G401.6 (cell line): ENCODE data around the gene CAVIN1.
"Not testable (repeated sequence)": the region's sequence is repeated elsewhere in the genome, so short reads cannot be mapped to it uniquely, and the experiment has no call there.

Experiments
- FAIRE-seq: peaks from 2 replicates; lab custom pipeline; 2012; peaks lifted over from hg19 to GRCh38; lab: Jason Lieb, UNC

CAVIN1 gene

DNA sequence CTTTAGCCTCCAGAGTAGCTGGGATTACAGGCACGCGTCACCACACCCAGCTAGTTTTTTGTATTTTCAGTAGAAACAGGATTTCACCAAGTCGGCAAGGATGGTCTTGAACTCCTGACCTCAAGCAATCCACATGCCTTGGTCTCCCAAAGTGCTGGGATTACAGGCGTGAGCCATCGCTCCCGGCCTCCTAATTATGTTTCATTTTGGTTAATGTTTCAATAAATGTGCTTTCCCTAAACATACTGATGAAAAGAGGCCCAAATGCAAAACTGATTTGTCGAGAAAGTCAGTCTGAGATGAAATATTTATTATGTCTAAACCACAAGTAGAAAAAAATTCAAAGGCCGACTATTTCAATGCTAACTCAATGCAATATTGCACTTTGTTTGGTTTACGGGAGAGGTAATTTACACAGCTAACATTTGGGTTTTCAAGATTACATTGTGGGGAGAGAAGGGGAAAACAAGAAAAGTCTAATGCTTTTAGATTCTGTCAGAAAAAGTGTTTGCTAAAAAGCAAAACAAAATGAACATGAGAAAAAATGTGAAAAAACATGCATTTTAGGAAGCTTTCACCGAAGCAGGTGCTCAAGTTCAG lies 44.6 kb downstream of the CAVIN1 start:
- FAIRE-seq: no peak

DNA sequence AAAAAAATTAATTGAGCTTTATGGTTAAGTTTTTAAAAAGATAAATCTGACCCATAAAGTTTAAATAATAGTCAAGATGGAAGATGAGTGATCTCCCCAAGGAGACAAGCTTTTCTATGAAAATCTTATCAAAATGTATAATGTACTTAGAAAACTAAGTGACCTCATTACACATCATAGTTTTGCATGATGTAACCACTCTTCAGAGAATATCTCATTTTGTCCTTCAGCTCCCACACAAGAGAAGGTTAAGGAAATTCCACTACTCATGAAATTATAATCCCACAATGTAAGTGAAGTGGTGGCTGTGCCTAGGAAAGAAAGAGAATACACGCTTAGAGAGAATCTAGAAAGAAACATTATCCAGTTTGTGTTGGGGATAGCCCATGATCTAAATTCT lies 49.2 kb downstream of the CAVIN1 start:
- no peak for FAIRE-seq

DNA sequence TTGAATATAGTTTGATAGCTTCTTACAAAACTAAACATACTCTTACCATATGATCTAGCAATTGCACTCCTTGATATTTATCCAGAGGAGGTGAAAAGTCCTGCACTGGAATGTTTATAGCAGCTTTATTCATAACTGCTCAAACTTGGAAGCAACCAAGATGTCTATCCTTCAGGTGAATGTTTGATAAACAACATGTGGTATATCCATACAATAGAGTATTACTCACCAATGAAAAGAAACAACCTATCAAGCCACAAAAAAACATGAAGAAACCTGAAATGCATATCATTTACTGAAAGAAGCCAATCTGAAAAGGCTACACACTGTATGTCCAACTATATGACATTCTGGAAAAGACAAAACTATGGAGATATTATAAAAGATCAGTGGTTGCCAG lies 50.9 kb downstream of the CAVIN1 start:
- FAIRE-seq: no peak

DNA sequence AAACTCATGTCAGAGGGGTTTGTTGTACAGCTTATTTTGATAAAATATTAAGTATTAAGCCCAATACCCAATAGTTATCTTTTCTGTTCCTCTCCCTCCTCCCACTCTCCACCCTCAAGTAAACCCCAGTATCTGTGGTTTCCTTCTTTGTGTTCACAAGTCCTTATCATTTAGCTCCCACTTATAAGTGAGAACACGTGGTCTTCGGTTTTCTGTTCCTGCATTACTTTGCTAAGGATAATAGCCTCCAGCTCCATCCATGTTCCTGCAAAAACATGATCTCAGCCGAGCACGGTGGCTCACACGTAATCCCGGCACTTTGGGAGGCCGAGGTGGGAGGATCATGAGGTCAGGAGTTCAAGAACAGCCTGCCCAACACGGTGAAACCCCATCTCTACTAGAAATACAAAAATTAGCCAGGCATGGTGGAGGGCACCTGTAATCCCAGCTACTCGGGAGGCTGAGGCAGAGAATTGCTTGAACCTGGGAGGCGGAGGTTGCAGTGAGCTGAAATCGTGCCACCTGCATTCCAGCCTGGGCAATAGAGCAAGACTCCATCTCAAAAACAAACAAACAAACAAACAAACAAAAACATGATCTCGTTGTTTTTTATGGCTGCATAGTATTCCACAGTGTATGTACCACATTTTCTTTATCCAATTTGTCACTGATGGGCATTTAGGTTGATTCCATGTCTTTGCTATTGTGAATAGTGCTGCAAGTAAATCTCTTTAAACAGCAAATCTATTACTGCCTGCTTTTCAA lies 54.1 kb downstream of the CAVIN1 start:
- FAIRE-seq: not testable (repeated sequence)

DNA sequence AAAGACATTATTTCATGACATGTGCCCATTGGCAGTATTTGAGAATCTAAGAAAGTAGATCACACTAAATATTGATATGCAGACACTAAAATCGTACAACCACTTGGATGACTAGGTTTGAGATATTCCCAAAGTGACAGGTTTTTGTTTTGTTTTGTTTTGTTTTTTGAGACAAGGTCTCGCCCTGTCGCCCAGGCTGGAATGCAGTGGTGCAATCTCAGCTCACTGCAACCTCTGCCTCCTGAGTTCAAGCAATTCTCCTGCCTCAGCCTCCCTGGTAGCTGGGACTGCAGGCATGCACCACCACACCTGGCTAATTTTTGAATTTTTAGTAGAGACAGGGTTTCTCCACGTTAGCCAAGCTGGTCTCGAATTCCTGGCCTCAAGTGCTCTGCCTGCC lies 54.7 kb downstream of the CAVIN1 start:
- not testable (repeated sequence) for FAIRE-seq

DNA sequence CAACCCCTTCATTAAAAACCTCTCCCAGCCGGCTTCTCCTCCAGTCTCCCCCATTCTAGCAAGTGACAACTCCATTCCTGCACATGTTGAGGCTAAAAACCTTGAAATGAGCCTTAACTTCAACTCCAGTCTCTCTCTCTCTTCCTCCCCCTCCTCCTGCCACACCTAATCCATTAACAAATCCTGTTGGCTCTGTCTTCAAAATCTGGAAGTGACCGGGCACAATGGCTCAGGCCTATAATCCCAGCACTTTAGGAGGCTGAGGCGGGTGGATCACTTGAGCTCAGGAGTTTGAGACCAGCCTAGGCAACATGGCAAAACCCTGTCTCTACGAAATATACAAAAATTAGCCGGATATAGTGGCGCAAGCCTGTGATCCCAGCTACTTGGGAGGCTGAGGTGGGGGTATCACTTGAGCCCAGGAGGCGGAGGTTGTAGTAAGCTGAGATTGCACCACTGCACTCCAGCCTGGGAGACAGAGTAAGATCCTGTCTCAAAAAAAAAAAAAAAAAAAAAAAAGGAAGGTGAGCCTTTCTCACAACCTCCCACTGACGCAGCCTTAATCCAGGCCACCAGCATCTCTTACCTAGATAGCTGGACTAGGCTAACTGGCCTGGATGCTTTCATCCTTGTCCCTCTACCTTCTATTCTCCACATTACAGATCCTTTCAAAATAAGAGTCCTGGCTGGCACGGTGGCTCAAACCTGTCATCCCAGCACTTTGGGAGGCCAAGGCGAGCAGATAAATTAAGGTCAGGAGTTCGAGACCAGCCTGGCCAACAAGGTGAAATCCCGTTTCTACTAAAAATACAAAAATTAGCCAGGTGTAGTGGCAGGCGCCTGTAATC lies 56.7 kb downstream of the CAVIN1 start:
- FAIRE-seq: not testable (repeated sequence)

DNA sequence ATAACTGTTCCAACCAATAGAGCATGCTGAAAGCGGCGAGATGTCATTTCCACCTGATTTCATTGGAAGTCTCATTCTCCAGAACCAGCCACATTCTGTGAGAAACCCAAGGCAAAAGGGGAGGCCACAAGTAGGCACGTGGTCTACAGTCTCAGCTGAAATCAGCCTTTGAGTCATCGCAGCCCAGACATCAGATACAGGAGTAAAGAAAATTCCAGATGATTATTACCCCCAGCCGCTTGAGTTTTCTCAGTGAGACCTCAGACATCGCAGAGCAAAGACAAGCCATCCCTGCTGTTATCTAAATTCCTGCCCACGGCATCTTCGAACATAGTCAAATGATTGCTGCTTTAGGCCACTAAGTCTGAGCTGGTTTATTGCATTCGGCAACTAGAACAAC lies 57.9 kb downstream of the CAVIN1 start:
- FAIRE-seq: no peak

DNA sequence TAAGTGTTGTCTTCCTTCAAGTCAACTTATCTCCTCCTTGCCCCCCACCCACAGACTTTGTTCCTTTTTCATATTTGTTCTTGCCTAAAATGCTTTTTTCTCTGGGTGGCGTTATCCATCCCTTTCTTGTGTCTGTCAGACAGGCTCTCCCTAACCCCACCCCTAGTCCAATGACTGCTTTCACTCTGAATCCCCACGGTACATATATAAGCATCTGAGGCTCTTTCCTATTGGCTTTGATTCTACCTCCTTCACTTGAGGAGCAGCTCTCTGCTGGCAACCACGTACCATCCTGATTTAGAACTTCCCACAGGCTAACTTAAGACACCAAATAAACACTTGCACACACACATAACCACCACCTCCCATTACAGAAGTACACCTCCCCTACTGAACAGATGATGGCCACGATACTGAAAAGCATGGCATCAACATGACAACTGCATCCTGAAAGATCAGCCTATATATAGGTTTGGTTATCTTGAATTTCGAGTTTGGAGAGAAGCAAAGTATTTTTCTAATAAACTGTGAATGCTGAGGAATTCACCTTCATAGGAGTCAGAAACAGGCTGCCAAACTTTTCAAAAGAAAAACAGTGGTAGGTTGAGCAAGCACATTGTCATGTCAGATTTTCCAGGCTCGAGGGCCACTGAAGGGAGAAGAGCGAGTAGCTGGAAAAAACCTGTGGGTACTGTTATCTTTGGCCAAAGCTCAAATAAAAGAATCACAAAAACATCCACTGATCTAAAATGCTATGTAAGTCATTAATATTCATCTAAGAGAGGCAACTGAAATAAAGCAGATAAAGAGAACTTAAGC lies 59.1 kb downstream of the CAVIN1 start:
- no peak for FAIRE-seq

DNA sequence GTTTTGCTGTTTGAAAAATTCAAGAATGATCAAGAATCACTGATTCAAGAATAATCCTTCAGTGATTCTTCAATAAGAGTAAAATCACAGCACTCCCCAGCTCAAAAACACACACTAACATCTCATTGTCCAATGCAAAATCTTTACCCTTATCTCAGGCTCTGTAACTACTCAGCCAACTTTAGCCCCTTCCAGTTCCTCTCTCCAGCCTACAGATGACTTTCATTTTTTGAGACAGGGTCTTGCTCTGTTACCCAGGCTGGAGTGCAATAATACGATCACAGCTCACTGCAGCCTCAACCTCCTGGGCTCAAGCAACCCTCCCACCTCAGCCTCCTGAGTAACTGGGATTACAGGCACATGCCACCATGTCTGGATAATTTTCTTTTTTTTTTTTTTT lies 59.8 kb downstream of the CAVIN1 start:
- FAIRE-seq: no peak

DNA sequence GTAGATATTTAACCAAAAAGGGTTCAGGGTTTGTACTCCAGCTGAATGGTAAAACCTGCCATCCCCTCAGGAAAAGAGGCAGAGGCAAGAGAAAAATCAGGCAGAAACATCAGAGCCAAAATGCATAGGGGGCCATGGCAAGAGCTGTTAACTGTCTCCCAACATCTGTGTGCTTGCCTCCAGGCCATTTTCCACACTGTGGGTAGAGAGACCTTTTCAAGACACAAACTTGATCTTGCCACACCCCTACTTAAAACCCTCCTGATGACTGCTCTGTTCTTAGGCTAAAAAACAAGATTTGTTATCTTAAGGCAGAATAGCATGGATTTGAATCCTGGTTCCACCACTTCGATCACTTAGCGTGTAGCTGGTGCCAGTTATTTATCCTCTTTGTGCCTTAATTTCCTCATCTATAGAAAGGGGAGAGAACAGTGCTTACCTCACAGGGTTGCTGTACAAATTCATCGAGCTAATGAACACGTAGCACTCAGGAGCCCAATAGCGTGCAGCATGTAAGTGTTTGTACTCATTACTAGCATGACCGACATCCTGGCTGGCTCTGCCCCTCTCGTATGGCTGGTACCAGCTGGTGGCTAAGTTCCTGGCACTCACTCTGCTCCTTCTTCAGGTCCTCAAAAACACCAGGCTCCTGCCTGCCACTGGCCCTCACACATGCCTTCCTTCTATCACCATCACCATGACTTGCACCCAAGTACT lies 60.7 kb downstream of the CAVIN1 start:
- FAIRE-seq: no peak

DNA sequence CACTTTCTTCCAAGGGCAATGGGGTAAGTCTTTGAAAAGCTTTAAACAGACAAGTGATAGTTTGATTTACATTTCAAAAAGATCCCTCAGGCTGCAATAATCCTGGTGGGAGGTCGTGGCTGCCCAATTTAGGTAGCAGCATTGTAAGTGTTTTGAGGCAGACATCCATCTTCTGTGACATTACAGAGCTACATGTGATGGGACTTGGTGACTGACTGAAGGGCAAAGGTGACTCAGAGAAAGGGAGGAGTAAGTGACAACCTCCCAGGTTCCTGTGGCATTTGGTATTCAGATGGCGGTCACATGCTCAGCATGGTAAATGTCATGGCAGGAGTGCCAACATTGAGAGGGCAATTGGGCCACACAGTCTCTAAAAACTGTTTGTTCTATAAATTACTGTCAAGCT lies 61.3 kb downstream of the CAVIN1 start:
- no peak for FAIRE-seq

DNA sequence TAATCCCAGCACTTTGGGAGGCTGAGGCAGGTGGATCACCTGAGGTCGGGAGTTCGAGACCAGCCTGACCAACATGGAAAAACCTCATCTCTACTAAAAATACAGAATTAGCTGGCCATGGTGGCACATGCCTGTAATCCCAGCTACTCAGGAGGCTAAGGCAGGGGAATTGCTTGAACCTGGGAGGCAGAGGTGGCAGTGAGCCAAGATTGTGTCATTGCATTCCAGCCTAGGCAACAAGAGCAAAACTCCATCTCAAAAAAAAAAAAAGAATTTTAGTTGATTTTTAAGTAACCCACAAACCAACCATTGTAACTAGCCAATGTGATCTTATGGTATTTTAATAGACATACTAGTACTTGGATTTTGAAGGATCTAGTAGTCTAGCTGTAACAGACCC lies 62.7 kb downstream of the CAVIN1 start:
- FAIRE-seq: not testable (repeated sequence)

DNA sequence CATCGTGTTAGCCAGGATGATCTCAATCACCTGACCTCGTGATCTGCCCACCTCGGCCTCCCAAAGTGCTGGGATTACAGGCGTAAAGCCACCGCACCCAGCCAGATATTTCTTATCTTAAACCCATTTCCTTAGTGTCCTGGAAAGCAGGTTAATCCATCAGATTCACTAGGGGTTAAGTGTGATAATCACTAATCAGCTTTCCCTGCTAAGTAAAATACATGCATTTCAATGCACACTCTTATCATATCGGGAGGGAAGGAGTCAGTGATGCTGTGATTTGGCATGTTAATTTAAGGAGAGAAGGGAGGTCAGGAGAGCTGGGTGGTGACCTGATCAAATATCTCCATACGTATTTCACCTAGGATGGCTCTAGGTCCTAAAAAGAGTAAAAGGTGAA lies 63.9 kb downstream of the CAVIN1 start:
- no peak for FAIRE-seq

DNA sequence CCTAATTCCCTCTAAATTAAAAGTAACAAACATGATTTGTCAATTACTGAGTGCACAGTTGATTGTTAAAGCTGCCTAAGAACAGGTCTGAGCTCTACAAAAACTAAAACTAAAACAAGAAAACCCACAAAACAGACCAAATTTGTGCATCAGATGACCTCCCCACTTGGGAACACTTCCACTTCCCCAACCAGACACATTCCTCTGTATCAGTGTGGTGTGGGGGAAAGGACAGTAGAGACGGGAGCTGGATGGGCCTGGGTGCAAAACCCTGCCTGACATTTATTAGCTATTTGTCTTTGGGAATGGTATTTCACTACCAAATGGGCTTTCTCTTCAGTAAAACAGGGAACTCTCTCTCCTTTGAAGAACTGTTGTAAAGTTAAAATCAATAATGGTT lies 64.6 kb downstream of the CAVIN1 start:
- FAIRE-seq: no peak

DNA sequence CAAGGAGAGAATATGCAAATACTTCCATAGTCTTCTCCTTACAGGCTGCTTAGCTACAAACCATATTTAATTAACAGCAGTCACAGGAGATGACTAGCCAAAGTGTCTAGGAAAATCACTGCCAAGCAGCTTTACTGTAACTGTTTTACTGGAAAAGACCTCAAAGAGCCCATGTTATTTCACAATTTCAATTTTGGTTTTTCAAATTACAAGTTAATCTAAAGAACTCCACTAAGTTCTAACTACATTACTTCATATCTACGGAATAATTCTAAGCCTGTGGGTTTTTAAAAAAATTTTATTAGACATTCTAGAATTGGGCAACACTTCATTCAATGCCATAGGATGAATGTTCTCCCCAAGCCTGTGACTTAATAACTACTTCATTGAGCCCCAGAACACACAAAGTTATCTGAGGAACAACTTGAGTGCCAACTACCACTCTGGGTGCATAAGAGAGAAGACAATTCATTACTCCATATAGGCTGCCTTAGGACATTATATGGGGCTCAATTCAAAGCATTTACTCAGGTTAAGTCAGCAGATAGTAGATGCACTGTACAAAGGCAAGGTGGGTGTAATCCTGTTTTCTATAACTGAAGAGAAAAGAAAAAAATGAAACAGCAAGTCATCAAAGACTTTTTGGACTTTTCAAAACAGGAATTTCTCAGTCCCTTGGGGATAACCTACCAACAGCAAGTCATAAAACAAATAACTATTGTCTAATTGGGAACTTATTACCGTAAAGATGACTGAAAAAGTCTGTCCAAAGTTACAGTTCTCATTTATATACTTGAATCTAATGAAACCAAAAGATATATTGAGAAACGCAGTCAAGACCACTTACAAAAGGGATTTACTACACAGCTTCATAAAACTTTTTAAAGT lies 67.9 kb downstream of the CAVIN1 start:
- peak; percentile 36 for FAIRE-seq
